Naive thymus-derived CD4-positive, alpha-beta T cell (primary cell): ENCODE measurements around the gene CFAP210. TPM values are rescaled to one million over a fixed set of nuclear protein-coding genes. Genes with fewer than 3 reads are reported as not detected.

Experiments used
- polyA plus RNA-seq, 2 donors: library from polyadenylated mRNA; unstranded; fragments of 300-500 nt; fragmentation: Illumina TruSeq; gene quantifications; one replicate each; pipeline ENCODE4 v1.2.3, GENCODE V29; 2021
- total RNA-seq, 6 experiments: library from RNA in 5 of 6; stranded (reverse) in 5 of 6; gene quantifications; 1 replicate in 5 of 6; 2 replicates in 1 of 6; pipeline ENCODE4 v1.2.3 and lab custom pipeline; 2021 to 2026

CFAP210 gene
- total and polyA plus RNA-seq, 7 experiments from 2014 or later = 1.0 to 3.6 TPM; not detected in 5

Other genes starting within 250 kb of the CFAP210 start
- 1 to 10 TPM; 2.0 to 3.8 (median 2.6) TPM for gene BBS5, start 214.9 kb downstream of the CFAP210 start, total RNA-seq
- gene BBS5, start 214.9 kb downstream of the CFAP210 start, polyA plus RNA-seq = 1 to 10 TPM; 1.3 to 1.6 TPM
- gene KLHL41, start 184.7 kb downstream of the CFAP210 start, total RNA-seq = 1 to 10 TPM in 1 of 5 experiments, under 1 TPM in 2, not detected in 2; 0.41 to 1.1 (median 0.51) TPM
- gene KLHL41, start 184.7 kb downstream of the CFAP210 start, polyA plus RNA-seq = under 1 TPM in 1 of 2 donors, not detected in 1; 0.20 TPM
- gene FASTKD1, start 120.5 kb downstream of the CFAP210 start, total RNA-seq = 10 to 100 TPM; 13.5 to 43.5 (median 31.0) TPM
- gene FASTKD1, start 120.5 kb downstream of the CFAP210 start, polyA plus RNA-seq = 10 to 100 TPM; 16.3 to 16.6 TPM
- 10 to 100 TPM; 50.6 to 86.1 (median 73.7) TPM for gene PPIG, start 110.1 kb downstream of the CFAP210 start, total RNA-seq
- gene PPIG, start 110.1 kb downstream of the CFAP210 start, polyA plus RNA-seq = 100 to 1,000 TPM in 1 of 2 donors, 10 to 100 TPM in 1; 71.8 to 104 TPM
- 1 to 10 TPM; 4.5 to 9.5 (median 7.5) TPM for gene PHOSPHO2, start 64 bp upstream of the CFAP210 start, total RNA-seq
- gene PHOSPHO2, start 64 bp upstream of the CFAP210 start, polyA plus RNA-seq = 1 to 10 TPM; 3.5 to 8.4 TPM
- gene KLHL23, start 39.4 kb upstream of the CFAP210 start, total RNA-seq = 1 to 10 TPM; 1.1 to 3.9 (median 2.7) TPM
- gene KLHL23, start 39.4 kb upstream of the CFAP210 start, polyA plus RNA-seq = 1 to 10 TPM; 1.5 to 3.8 TPM
- 100 to 1,000 TPM in 3 of 5 experiments, 10 to 100 TPM in 2; 88.3 to 104 (median 102) TPM for gene SSB, start 104.5 kb upstream of the CFAP210 start, total RNA-seq
- gene SSB, start 104.5 kb upstream of the CFAP210 start, polyA plus RNA-seq = 100 to 1,000 TPM in 1 of 2 donors, 10 to 100 TPM in 1; 80.5 to 150 TPM
- 10 to 100 TPM; 21.1 to 52.9 (median 44.2) TPM for gene METTL5, start 130.5 kb upstream of the CFAP210 start, total RNA-seq
- 100 to 1,000 TPM; 112 to 149 TPM for gene METTL5, start 130.5 kb upstream of the CFAP210 start, polyA plus RNA-seq
- gene UBR3, start 133.0 kb upstream of the CFAP210 start, total RNA-seq = 10 to 100 TPM; 28.4 to 48.2 (median 44.6) TPM
- 10 to 100 TPM in 1 of 2 donors, 1 to 10 TPM in 1; 7.7 to 12.5 TPM for gene UBR3, start 133.0 kb upstream of the CFAP210 start, polyA plus RNA-seq